HepG2 (cell line): ENCODE data around the gene MMP17. TPM values are rescaled to one million over a fixed set of nuclear protein-coding genes. Genes with fewer than 3 reads are reported as not detected.

Source experiments
- CHCHD3 ChIP-seq: sonication (generic); formaldehyde crosslinking; IDR thresholded peaks from 2 replicates; pipeline ENCODE4 v1.8.0; 2022; ENCODE audit warnings: mild to moderate bottlenecking, missing genetic modification reagents, moderate library complexity
- DR1 ChIP-seq: sonication (generic); formaldehyde crosslinking; IDR thresholded peaks from 2 replicates; pipeline ENCODE4 v1.8.0; 2021; ENCODE audit warnings: mild to moderate bottlenecking, missing genetic modification reagents, inconsistent platforms
- FLYWCH1 ChIP-seq: sonication (generic); formaldehyde crosslinking; IDR thresholded peaks from 2 replicates; pipeline ENCODE4 v1.8.1; 2023; ENCODE audit warnings: mild to moderate bottlenecking, missing genetic modification reagents
- GATA4 ChIP-seq: sonication (generic); IDR thresholded peaks from 2 replicates; pipeline ENCODE4 v1.6.1; 2016; ENCODE audit warnings: antibody characterized with exemption, low read depth, borderline replicate concordance
- JUN ChIP-seq: sonication (generic); formaldehyde crosslinking; IDR thresholded peaks from 2 replicates; pipeline ENCODE4 v1.4.0; 2020; ENCODE audit warnings: mild to moderate bottlenecking, missing genetic modification reagents
- MED8 ChIP-seq: sonication (generic); formaldehyde crosslinking; IDR thresholded peaks from 2 replicates; pipeline ENCODE4 v1.8.1; 2023; ENCODE audit warnings: mild to moderate bottlenecking, missing genetic modification reagents; ENCODE audit not compliant: insufficient replicate concordance
- SATB2 ChIP-seq: sonication (generic); formaldehyde crosslinking; IDR thresholded peaks from 2 replicates; pipeline ENCODE4 v1.5.0; 2020; ENCODE audit warnings: missing genetic modification reagents
- TCF7L2 ChIP-seq: IDR thresholded peaks from 2 replicates; pipeline ENCODE4 v1.6.1; 2011; ENCODE audit warnings: mild to moderate bottlenecking, low read depth, low read length, moderate library complexity
- ZBTB1 ChIP-seq: sonication (generic); formaldehyde crosslinking; IDR thresholded peaks from 2 replicates; pipeline ENCODE4 v1.4.0; 2020; ENCODE audit warnings: missing genetic modification reagents, borderline replicate concordance
- ZFAT ChIP-seq: sonication (generic); formaldehyde crosslinking; conservative IDR thresholded peaks from 2 replicates; pipeline ENCODE4 v1.8.1; 2023; ENCODE audit warnings: missing genetic modification reagents, inconsistent platforms
- ZNF138 ChIP-seq: sonication (generic); formaldehyde crosslinking; IDR thresholded peaks from 2 replicates; pipeline ENCODE4 v1.5.0; 2020; ENCODE audit warnings: mild to moderate bottlenecking, low read depth, missing genetic modification reagents
- ZNF260 ChIP-seq: sonication (generic); formaldehyde crosslinking; IDR thresholded peaks from 2 replicates; pipeline ENCODE4 v1.4.0; 2020; ENCODE audit warnings: missing genetic modification reagents, low read depth, mild to moderate bottlenecking, borderline replicate concordance
- polyA plus RNA-seq, 8 experiments: library from polyadenylated mRNA; depleted of rRNA in 3 of 8; stranded (reverse) in 7 of 8; unstranded in 1 of 8; fragments of >200 nt; fragmentation: Illumina TruSeq in 4 of 8; extraction: Trizol in 4 of 8; gene quantifications; 2 replicates each; pipeline versions ENCODE4 v1.2.1 to v1.2.3, GENCODE V29; 2011 to 2016; ENCODE audit warnings: low read depth in 4 of 8, missing spikeins in 1 of 8, mixed read lengths in 1 of 8; ENCODE audit not compliant: insufficient read depth in 1 of 8
- total RNA-seq, 5 experiments: library from RNA; depleted of rRNA; stranded (reverse); fragments of >200 nt; fragmentation: Illumina TruSeq; extraction: Trizol; gene quantifications; 2 replicates each; pipeline ENCODE4 v1.2.3, GENCODE V29; 2016; ENCODE audit warnings: low read depth in 1 of 5
- TF ChIP-seq, protein P1 (sequence below): sonication (generic); formaldehyde crosslinking; IDR thresholded peaks from 2 replicates; pipeline ENCODE4 v1.5.0; 2020; ENCODE audit warnings: mild to moderate bottlenecking, missing genetic modification reagents, moderate library complexity
- TF ChIP-seq, protein P2 (sequence below): sonication (generic); formaldehyde crosslinking; IDR thresholded peaks from 2 replicates; pipeline ENCODE4 v1.4.0; 2020; ENCODE audit warnings: missing genetic modification reagents, borderline replicate concordance
- TF ChIP-seq, protein P3 (sequence below): IDR thresholded peaks from 2 replicates; pipeline ENCODE4 v1.6.1; 2016; ENCODE audit warnings: low read depth
- TF ChIP-seq, protein P4 (sequence below): IDR thresholded peaks from 2 replicates; pipeline ENCODE4 v1.6.1; 2018; ENCODE audit warnings: missing genetic modification reagents, mild to moderate bottlenecking, missing compliant biosample characterization
- TF ChIP-seq, protein P5 (sequence below): sonication (generic); formaldehyde crosslinking; IDR thresholded peaks from 2 replicates; pipeline ENCODE4 v1.9.0; 2021; ENCODE audit warnings: missing genetic modification reagents, borderline replicate concordance
- TF ChIP-seq, protein P6 (sequence below): sonication (generic); formaldehyde crosslinking; IDR thresholded peaks from 2 replicates; pipeline ENCODE4 v1.4.0; 2020; ENCODE audit warnings: mild to moderate bottlenecking, missing genetic modification reagents, borderline replicate concordance

Gene MMP17
- total and polyA plus RNA-seq, 2 of the 13 experiments (the other 11 are each of a cell fraction or from before 2014, with no cell fraction given) = 0.55 to 0.80 TPM

DNA sequence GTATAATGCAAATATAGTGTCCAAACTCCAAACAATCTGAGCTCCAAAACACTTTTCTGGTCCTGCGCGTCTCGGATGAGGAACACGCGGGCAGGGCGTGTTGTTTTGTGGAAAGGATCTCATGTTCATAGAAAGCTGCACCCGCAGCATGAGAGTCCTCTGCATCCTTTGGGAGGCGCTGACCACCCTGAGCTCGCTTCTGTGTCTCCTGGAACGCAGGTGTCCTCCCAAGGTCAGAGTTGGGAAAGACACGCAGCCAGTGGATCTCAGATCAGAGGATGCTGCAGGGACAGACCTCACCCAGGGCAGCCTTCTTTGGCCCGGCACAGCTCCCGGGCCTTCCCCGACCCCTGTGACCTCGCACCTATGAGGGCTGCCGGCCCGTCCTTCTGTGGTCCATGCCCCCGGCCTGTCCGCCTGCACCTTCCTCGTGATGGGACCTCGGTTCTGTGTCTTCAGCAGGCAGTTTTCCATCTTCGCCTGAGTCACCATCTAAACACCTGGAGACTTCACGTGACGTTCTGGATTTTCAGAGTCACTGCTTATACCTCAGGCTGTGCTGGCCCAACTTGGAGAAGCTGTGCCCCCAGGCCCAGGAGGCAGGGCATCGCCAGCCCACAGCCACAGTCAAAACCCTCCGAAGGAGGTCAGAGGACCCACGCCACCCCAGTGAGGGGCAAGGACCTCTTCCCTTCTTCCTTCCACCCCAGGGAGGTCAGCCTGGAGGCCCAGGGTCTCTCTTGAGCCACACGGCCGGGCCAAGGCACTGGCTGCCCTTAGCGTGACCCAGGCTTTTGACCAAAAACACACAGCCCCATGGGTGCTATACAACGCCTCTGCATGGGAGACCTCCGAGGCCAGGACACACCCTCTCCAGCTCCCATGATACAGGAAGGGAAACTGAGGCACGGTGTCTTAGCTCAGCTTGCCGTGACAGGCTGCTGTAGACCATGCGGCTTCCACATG is 25.9 kb downstream of the MMP17 start (continued):
- TF ChIP-seq, protein P1, sequence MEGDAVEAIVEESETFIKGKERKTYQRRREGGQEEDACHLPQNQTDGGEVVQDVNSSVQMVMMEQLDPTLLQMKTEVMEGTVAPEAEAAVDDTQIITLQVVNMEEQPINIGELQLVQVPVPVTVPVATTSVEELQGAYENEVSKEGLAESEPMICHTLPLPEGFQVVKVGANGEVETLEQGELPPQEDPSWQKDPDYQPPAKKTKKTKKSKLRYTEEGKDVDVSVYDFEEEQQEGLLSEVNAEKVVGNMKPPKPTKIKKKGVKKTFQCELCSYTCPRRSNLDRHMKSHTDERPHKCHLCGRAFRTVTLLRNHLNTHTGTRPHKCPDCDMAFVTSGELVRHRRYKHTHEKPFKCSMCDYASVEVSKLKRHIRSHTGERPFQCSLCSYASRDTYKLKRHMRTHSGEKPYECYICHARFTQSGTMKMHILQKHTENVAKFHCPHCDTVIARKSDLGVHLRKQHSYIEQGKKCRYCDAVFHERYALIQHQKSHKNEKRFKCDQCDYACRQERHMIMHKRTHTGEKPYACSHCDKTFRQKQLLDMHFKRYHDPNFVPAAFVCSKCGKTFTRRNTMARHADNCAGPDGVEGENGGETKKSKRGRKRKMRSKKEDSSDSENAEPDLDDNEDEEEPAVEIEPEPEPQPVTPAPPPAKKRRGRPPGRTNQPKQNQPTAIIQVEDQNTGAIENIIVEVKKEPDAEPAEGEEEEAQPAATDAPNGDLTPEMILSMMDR (CRISPR knock-in tag) = peak; percentile 54
- TF ChIP-seq JUN (CRISPR knock-in tag) (no peak), ZNF138 (CRISPR knock-in tag) (no peak), FLYWCH1 (CRISPR knock-in tag) (no peak), CHCHD3 (CRISPR knock-in tag) (no peak), DR1 (CRISPR knock-in tag) (no peak), ZBTB1 (CRISPR knock-in tag) (no peak), ZFAT (CRISPR knock-in tag) (no peak), GATA4 (no peak), SATB2 (CRISPR knock-in tag) (no peak), ZNF260 (no peak), MED8 (no peak), TCF7L2 (no peak)
- TF ChIP-seq, protein P2, sequence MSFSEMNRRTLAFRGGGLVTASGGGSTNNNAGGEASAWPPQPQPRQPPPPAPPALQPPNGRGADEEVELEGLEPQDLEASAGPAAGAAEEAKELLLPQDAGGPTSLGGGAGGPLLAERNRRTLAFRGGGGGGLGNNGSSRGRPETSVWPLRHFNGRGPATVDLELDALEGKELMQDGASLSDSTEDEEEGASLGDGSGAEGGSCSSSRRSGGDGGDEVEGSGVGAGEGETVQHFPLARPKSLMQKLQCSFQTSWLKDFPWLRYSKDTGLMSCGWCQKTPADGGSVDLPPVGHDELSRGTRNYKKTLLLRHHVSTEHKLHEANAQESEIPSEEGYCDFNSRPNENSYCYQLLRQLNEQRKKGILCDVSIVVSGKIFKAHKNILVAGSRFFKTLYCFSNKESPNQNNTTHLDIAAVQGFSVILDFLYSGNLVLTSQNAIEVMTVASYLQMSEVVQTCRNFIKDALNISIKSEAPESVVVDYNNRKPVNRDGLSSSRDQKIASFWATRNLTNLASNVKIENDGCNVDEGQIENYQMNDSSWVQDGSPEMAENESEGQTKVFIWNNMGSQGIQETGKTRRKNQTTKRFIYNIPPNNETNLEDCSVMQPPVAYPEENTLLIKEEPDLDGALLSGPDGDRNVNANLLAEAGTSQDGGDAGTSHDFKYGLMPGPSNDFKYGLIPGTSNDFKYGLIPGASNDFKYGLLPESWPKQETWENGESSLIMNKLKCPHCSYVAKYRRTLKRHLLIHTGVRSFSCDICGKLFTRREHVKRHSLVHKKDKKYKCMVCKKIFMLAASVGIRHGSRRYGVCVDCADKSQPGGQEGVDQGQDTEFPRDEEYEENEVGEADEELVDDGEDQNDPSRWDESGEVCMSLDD (CRISPR knock-in tag) = no peak
- TF ChIP-seq, protein P3, sequence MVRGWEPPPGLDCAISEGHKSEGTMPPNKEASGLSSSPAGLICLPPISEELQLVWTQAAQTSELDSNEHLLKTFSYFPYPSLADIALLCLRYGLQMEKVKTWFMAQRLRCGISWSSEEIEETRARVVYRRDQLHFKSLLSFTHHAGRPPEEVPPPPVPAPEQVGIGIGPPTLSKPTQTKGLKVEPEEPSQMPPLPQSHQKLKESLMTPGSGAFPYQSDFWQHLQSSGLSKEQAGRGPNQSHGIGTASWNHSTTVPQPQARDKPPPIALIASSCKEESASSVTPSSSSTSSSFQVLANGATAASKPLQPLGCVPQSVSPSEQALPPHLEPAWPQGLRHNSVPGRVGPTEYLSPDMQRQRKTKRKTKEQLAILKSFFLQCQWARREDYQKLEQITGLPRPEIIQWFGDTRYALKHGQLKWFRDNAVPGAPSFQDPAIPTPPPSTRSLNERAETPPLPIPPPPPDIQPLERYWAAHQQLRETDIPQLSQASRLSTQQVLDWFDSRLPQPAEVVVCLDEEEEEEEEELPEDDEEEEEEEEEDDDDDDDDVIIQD (CRISPR knock-in tag) = no peak
- TF ChIP-seq, protein P4, sequence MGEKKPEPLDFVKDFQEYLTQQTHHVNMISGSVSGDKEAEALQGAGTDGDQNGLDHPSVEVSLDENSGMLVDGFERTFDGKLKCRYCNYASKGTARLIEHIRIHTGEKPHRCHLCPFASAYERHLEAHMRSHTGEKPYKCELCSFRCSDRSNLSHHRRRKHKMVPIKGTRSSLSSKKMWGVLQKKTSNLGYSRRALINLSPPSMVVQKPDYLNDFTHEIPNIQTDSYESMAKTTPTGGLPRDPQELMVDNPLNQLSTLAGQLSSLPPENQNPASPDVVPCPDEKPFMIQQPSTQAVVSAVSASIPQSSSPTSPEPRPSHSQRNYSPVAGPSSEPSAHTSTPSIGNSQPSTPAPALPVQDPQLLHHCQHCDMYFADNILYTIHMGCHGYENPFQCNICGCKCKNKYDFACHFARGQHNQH (CRISPR knock-in tag) = no peak
- TF ChIP-seq, protein P5, sequence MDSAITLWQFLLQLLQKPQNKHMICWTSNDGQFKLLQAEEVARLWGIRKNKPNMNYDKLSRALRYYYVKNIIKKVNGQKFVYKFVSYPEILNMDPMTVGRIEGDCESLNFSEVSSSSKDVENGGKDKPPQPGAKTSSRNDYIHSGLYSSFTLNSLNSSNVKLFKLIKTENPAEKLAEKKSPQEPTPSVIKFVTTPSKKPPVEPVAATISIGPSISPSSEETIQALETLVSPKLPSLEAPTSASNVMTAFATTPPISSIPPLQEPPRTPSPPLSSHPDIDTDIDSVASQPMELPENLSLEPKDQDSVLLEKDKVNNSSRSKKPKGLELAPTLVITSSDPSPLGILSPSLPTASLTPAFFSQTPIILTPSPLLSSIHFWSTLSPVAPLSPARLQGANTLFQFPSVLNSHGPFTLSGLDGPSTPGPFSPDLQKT (CRISPR knock-in tag) = no peak
- TF ChIP-seq, protein P6, sequence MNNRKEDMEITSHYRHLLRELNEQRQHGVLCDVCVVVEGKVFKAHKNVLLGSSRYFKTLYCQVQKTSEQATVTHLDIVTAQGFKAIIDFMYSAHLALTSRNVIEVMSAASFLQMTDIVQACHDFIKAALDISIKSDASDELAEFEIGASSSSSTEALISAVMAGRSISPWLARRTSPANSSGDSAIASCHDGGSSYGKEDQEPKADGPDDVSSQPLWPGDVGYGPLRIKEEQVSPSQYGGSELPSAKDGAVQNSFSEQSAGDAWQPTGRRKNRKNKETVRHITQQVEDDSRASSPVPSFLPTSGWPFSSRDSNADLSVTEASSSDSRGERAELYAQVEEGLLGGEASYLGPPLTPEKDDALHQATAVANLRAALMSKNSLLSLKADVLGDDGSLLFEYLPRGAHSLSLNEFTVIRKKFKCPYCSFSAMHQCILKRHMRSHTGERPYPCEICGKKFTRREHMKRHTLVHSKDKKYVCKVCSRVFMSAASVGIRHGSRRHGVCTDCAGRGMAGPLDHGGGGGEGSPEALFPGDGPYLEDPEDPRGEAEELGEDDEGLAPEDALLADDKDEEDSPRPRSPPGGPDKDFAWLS (CRISPR knock-in tag) = no peak
